ENCODE measurements around the gene MACROD2.

The MACROD2 gene

GRCh38 chr20:14064333-14064732 lies 69.0 kb downstream of the MACROD2 start:
- DNase-seq, result no peak

- no peak for DNase-seq
These were observed 69.6 kb downstream of the MACROD2 start for GRCh38 chr20:14064921-14065320.

- DNase-seq, result no peak
These were observed 70.5 kb downstream of the MACROD2 start for GRCh38 chr20:14065774-14066173.

- DNase-seq, result no peak
These were observed 72.3 kb downstream of the MACROD2 start for GRCh38 chr20:14067603-14068002.

GRCh38 chr20:14069796-14070195 lies 74.5 kb downstream of the MACROD2 start:
- DNase-seq, result peak; percentile 48

- DNase-seq, result no peak
These were observed 98.3 kb downstream of the MACROD2 start for GRCh38 chr20:14093652-14094051.

GRCh38 chr20:14098261-14098660 lies 102.9 kb downstream of the MACROD2 start:
- DNase-seq, result no peak

GRCh38 chr20:14113416-14113815 lies 118.1 kb downstream of the MACROD2 start:
- DNase-seq, result no peak

GRCh38 chr20:14114065-14114704 lies 118.9 kb downstream of the MACROD2 start:
- DNase-seq, result no peak

GRCh38 chr20:14116037-14116436 lies 120.7 kb downstream of the MACROD2 start:
- DNase-seq, result no peak

- peak; percentile 19 for DNase-seq
These were observed 122.5 kb downstream of the MACROD2 start for GRCh38 chr20:14117768-14118167.

- DNase-seq, result no peak
These were observed 131.5 kb downstream of the MACROD2 start for GRCh38 chr20:14126856-14127255.

- no peak for DNase-seq
These were observed 132.4 kb downstream of the MACROD2 start for GRCh38 chr20:14127514-14128223.

- no peak for DNase-seq
These were observed 138.7 kb downstream of the MACROD2 start for GRCh38 chr20:14134004-14134403.

GRCh38 chr20:14142171-14142570 lies 146.9 kb downstream of the MACROD2 start:
- peak; percentile 32 for DNase-seq

- DNase-seq, result peak; percentile 64
These were observed 147.8 kb downstream of the MACROD2 start for GRCh38 chr20:14142964-14143627.

GRCh38 chr20:14148042-14148441 lies 152.7 kb downstream of the MACROD2 start:
- DNase-seq, result peak; percentile 27

- DNase-seq, result no peak
These were observed 160.0 kb downstream of the MACROD2 start for GRCh38 chr20:14155361-14155760.

GRCh38 chr20:14178528-14178927 lies 183.2 kb downstream of the MACROD2 start:
- DNase-seq, result no peak

GRCh38 chr20:14178952-14179351 lies 183.6 kb downstream of the MACROD2 start:
- DNase-seq, result no peak

GRCh38 chr20:14189794-14190402 lies 194.6 kb downstream of the MACROD2 start:
- DNase-seq, result peak; percentile 60

GRCh38 chr20:14191559-14191958 lies 196.2 kb downstream of the MACROD2 start:
- no peak for DNase-seq

- no peak for DNase-seq
These were observed 198.1 kb downstream of the MACROD2 start for GRCh38 chr20:14193443-14193842.

GRCh38 chr20:14193885-14194284 lies 198.6 kb downstream of the MACROD2 start:
- DNase-seq, result no peak
